Measurements from ENCODE around the gene FERMT3. TPM values are rescaled to one million over a fixed set of nuclear protein-coding genes. Genes with fewer than 3 reads are reported as not detected.

The FERMT3 gene
- total RNA-seq, 2 experiments from 2014 or later = 176 to 178 TPM

DNA sequence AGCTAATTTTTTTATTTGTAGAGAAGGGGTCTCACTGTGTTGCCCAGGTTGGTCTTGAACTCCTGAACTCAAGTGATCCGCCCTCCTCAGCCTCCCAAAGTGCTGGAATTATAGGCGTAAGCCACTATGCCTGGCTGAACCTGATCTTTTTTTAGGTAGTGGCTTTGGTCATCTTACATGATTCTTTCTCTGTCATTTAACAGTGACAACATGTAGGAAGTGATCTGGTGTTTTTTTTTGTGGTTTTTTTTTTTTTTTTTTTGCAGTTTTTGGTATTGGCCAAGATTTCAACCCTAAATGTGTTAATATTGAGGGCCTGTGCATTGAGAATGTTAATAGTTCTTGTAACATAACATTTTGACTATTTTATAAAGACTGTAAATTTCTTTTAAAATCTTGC is 8.0 kb upstream of the FERMT3 start:
- Mint-ChIP-seq H3K9me3 (no peaks in the 10 kb centered on the region), H3K36me3 (ENCODE audit: low read depth) (peaks cover 59% of the 10 kb centered on the region), H3K4me3 (no peak overlapping the region), H3K27ac (no peak overlapping the region), H3K4me1 (ENCODE audit: low read depth) (peaks cover 12% of the 10 kb centered on the region), H3K27me3 (ENCODE audit: low read depth) (no peaks in the 10 kb centered on the region)
- no peak for DNase-seq
- intact Hi-C loops (cut with micrococcal nuclease) = no loop called here
- CTCF ChIA-PET = interaction anchor here (1.7 kb wide), 1 partner anchor 9 kb away, joined by 4 read pairs; no protein-coding TSS in a partner anchor

DNA sequence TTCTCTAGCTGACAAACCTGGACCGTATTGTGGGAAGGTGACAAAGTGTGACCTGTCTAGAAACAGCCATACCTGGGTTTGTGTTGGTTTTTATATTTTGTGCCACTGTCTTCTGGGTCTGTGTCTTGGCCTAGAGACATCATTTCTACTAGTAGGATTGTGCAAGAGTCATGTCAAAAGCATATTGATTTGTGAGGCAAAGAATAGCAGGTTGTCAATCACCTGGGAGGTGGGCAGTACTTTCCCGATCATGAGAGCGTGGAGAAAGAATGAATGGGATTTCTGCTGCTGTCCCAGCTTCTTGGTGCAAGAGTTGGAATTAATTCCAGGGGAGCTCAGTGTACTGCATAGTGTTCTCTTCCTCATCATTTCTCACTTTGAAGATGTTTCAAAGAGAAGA is 5.0 kb upstream of the FERMT3 start:
- intact Hi-C loops (cut with micrococcal nuclease) = no loop called here
- Mint-ChIP-seq H3K4me3 (no peak overlapping the region), H3K27me3 (ENCODE audit: low read depth) (no peaks in the 10 kb centered on the region), H3K4me1 (ENCODE audit: low read depth) (peaks cover 31% of the 10 kb centered on the region), H3K9me3 (no peaks in the 10 kb centered on the region), H3K36me3 (ENCODE audit: low read depth) (peaks cover 58% of the 10 kb centered on the region), H3K27ac (no peak overlapping the region)
- DNase-seq = no peak
- CTCF ChIA-PET = interaction anchor here (0.6 to 1.0 kb wide), 2 partner anchors 99 to 101 kb away, joined by 3 read pairs; no protein-coding TSS in a partner anchor

DNA sequence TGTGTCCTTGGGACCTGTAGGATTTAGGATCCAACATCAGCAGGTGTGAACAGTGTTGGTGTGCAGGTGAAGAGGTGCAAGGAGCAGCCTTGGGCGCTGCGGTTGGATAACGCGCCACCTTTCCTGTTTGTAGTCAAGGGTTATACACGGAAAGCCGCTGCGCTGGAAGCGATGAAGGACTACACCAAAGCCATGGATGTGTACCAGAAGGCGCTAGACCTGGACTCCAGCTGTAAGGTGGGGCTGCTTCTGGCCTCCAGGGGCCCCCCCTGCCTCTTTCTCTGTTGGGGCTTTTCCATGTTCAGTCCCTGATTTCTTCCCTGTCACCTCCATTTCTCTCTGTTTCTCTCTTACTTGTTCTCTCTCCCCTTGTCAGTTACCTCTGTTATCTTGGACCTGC is 3.5 kb upstream of the FERMT3 start:
- Mint-ChIP-seq H3K4me1 (ENCODE audit: low read depth) (peaks cover 35% of the 10 kb centered on the region), H3K27ac (no peak overlapping the region)
- intact Hi-C loops (cut with micrococcal nuclease) = no loop called here

DNA sequence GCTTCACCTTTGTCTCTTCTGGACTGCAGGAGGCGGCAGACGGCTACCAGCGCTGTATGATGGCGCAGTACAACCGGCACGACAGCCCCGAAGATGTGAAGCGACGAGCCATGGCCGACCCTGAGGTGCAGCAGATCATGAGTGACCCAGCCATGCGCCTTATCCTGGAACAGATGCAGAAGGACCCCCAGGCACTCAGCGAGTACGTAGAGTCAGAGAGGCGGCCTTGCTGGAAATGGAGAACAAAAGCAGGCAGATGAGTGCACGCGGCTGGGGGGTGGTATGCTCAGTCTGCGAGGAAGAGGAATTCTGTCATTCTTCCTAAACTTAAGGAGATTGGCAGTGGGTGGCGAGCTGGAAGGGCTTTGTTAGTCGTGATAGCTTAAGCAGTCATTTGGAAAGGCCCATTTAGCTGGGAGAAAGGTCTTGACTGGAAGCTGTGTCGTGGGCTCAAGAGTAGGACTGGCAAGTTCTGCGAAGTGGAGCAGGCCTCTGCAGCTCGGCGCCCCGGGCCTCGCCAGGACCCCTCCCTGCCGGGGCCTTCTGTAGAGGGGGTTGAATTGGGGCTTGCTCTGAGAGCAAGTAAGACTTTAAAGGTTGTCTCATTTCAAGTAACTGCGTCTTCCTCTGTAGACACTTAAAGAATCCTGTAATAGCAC is 3.0 kb upstream of the FERMT3 start:
- intact Hi-C loops (cut with micrococcal nuclease) = loop anchor here (1.0 kb wide), 2 partner anchors 97 to 101 kb away; partner anchors contain the start of gene CATSPERZ
- Mint-ChIP-seq H3K27me3 (ENCODE audit: low read depth) (no peaks in the 10 kb centered on the region), H3K27ac (peak overlapping the region; percentile 89), H3K36me3 (ENCODE audit: low read depth) (peaks cover 63% of the 10 kb centered on the region), H3K4me1 (ENCODE audit: low read depth) (peaks cover 40% of the 10 kb centered on the region), H3K4me3 (no peak overlapping the region), H3K9me3 (no peaks in the 10 kb centered on the region)
- CTCF ChIA-PET = interaction anchor here (0.9 to 7.4 kb wide), 15 partner anchors 10 to 109 kb away, joined by 3 to 89 read pairs (median 7); partner anchors contain the start of genes CATSPERZ, NUDT22, PPP1R14B and STIP1
- DNase-seq = no peak

More for the DNA sequence above, 3.5 kb upstream of the FERMT3 start:
- no peak overlapping the region for H3K4me3 Mint-ChIP-seq
- CTCF ChIA-PET = interaction anchor here (2.0 to 7.4 kb wide), 5 partner anchors 17 to 100 kb away, joined by 8 to 89 read pairs (median 13); partner anchors contain the start of genes CATSPERZ, NUDT22, STIP1 and TRPT1
- DNase-seq = no peak
- no peaks in the 10 kb centered on the region for H3K27me3 Mint-ChIP-seq (ENCODE audit: low read depth)
- peaks cover 63% of the 10 kb centered on the region for H3K36me3 Mint-ChIP-seq (ENCODE audit: low read depth)
- no peaks in the 10 kb centered on the region for H3K9me3 Mint-ChIP-seq

DNA sequence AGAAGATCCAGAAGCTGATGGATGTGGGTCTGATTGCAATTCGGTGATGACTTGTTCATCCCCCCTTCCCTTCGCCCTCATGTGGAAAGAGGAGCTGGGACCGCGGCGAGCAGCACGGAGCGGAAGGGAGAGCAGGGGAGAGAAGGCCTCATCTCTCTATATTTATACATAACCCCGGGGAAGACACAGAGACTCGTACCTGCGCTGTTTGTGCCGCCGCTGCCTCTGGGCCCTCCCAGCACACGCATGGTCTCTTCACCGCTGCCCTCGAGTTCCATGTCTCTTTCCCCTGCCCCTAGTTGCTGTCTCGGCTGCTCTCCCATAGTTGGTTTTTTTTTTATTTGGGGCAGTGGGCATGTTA is 2.5 kb upstream of the FERMT3 start:
- Mint-ChIP-seq H3K4me1 (ENCODE audit: low read depth) (peaks cover 45% of the 10 kb centered on the region), H3K27ac (peak overlapping the region; percentile 89), H3K4me3 (no peak overlapping the region), H3K36me3 (ENCODE audit: low read depth) (peaks cover 67% of the 10 kb centered on the region), H3K9me3 (no peaks in the 10 kb centered on the region), H3K27me3 (ENCODE audit: low read depth) (no peaks in the 10 kb centered on the region)
- no peak for DNase-seq
- CTCF ChIA-PET = interaction anchor here (0.5 to 7.4 kb wide), 23 partner anchors 9 to 246 kb away, joined by 3 to 89 read pairs (median 5); partner anchors contain the start of genes CATSPERZ, NUDT22, PPP1R14B and STIP1
- intact Hi-C loops (cut with micrococcal nuclease) = loop anchor here (1.0 kb wide), 2 partner anchors 96 to 100 kb away; partner anchors contain the start of gene CATSPERZ

DNA sequence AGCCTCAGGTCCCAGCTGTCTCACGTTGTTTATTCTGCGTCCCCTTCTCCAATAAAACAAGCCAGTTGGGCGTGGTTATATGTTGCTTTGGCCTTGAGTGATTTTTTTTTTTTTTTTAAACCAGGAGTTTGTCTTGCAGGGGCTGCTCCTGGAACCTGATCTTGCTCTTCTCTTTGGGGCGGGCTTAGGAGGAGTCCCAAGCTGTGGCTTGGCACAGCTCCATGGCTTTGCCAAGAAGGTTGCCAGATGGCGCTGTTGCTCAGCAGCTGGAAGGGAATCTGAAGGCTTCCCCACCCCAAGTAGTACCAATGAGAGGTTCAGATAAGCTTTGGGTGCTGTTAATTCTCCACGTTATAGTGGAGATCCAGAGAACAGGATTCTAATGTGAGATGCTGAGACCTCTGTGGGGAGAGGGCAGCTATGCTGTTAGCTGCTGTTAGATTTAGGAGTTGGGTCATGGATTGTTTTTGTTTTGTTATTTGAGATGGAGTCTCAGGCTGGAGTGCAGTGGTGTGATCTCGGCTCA is 2.0 kb upstream of the FERMT3 start:
- peak overlapping the region; percentile 13 for H3K4me3 Mint-ChIP-seq
- peaks cover 49% of the 10 kb centered on the region for H3K4me1 Mint-ChIP-seq (ENCODE audit: low read depth)
- peak overlapping the region; percentile 89 for H3K27ac Mint-ChIP-seq
- CTCF ChIA-PET = interaction anchor here (0.5 to 7.4 kb wide), 30 partner anchors 8 to 484 kb away, joined by 3 to 89 read pairs (median 5); partner anchors contain the start of genes CATSPERZ, NUDT22, PPP1R14B and STIP1
- DNase-seq = peak; percentile 93
- no peaks in the 10 kb centered on the region for H3K27me3 Mint-ChIP-seq (ENCODE audit: low read depth)
- peaks cover 67% of the 10 kb centered on the region for H3K36me3 Mint-ChIP-seq (ENCODE audit: low read depth)
- no peaks in the 10 kb centered on the region for H3K9me3 Mint-ChIP-seq
- intact Hi-C loops (cut with micrococcal nuclease) = loop anchor here (1.0 kb wide), 2 partner anchors 96 to 100 kb away; partner anchors contain the start of gene CATSPERZ

DNA sequence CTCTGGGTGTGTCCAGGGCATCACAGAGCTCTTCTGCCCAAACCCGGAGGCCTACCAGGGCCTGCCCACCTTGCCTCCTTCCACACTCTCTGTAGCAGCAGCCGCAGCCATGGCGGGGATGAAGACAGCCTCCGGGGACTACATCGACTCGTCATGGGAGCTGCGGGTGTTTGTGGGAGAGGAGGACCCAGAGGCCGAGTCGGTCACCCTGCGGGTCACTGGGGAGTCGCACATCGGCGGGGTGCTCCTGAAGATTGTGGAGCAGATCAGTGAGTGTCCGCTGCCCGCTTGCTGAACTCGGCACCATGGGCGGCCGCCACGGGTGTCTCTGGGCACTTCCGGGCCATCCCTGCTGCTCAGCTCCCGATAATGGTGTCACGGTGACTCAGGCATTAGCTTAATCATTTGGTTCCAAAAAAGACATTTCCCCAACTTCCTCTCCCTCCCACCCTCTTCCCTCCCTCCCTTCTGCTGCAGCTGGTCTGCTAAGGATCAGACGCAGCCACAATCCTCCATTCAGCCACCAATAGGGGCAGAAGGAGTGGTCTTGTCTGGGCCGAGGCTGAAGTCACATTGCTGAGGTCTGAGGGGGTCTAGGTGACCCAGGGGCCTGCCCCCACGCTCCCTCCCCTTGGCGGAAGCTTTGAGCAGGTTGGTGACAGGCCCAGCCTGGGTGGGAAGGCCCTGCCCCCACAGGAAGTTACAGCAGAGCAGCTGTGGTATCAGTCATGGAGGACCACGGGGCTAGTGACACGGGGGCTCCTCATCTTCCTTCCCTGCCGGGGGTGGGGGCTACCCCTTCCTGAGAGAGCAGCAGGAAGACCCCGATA is 950 bp downstream of the FERMT3 start:
- Mint-ChIP-seq H3K4me3 (peak overlapping the region; percentile 97), H3K9me3 (no peaks in the 10 kb centered on the region), H3K4me1 (ENCODE audit: low read depth) (peaks cover 56% of the 10 kb centered on the region), H3K27ac (peak overlapping the region; percentile 99), H3K27me3 (ENCODE audit: low read depth) (no peaks in the 10 kb centered on the region), H3K36me3 (ENCODE audit: low read depth) (peaks cover 58% of the 10 kb centered on the region)
- CTCF ChIA-PET = interaction anchor here (0.8 to 7.4 kb wide), 13 partner anchors 8 to 95 kb away, joined by 3 to 89 read pairs (median 5); partner anchors contain the start of genes CATSPERZ, FKBP2, NUDT22 and PLCB3
- intact Hi-C loops (cut with micrococcal nuclease) = loop anchor here (1.0 kb wide), 8 partner anchors 19 to 98 kb away; partner anchors contain the start of genes DNAJC4, ESRRA, FKBP2 and GPR137
- DNase-seq = peak; percentile 94

DNA sequence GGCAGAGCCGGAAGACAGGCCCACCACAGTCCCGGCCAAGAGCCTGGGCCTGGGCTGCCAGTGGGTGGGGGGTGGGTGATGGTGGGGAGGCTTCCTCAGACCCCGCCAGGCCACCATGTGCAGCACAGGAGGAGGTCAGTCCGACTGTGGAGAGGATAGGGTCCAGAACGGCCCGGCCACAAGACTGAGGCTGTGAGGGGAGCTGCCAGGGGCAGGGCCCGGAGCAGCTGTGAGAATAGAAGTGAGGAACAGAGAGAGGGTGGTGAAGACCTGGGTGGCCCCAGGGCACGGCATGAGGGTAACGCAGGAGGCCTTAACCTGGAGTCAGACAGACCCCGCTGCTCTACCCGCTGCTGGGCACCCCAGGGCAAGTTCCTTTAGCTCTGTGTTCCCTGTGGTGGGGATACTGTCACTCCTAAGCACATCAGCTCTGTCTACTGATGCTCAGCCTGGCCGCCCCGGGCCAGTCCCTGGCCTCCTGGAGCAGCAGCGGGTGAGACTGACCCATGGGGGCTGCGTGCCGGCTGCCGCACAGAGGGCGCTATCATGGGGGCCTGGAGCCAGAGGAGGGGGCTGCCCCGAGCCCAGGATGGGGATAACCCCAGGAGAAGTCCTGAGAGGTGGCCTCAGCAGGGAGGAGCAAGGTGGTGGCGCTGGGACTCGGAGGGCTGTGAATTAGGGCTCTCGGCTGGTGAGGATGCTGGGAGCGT is 1.7 kb downstream of the FERMT3 start:
- CTCF ChIA-PET = interaction anchor here (0.8 to 7.4 kb wide), 3 partner anchors 33 to 94 kb away, joined by 3 to 89 read pairs (median 4); partner anchors contain the start of genes CATSPERZ, FKBP2 and PLCB3
- intact Hi-C loops (cut with micrococcal nuclease) = no loop called here
- Mint-ChIP-seq H3K36me3 (ENCODE audit: low read depth) (peaks cover 56% of the 10 kb centered on the region), H3K27ac (peak overlapping the region; percentile 99), H3K9me3 (no peaks in the 10 kb centered on the region), H3K27me3 (ENCODE audit: low read depth) (no peaks in the 10 kb centered on the region), H3K4me1 (ENCODE audit: low read depth) (peaks cover 56% of the 10 kb centered on the region), H3K4me3 (peak overlapping the region; percentile 97)
- DNase-seq = no peak

DNA sequence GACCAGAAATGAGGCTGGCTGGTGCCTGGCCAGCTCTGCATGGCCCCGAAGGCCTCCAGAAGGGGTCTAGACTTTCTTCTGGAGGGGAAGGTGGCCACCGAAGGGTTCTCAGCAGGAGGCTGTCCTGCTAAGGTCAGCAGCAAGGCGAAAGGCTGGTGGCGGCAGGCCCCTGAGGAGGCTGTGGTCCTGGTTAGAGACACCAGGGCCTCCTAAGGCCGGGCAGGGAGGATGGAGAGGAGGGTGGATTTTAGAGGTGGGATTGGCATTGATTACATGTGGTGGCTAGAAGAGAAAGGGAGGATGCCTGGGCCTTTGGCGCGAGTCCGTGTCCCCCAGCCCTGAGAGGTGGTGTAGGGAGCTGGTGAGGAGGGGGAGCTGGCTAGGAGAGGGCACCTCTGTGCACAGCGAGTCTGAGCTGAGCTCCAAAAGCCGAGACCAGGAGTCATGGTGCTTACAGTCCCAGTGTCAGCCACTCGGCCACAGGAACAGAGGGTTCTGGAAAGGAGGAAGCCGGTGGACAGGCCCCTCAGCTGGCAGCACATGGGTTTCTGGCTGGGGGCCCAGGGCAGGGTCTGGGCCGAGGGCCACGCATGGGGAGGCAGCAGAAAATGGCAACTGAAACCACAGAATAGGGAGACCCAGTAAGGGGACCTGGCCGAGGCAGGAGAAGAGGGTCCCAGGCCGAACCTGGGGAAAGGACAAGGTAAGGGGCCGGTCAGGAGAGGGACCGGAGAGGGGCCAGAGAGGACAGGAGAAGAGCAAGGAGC is 2.5 kb downstream of the FERMT3 start:
- CTCF ChIA-PET = interaction anchor here (7.4 kb wide), 1 partner anchor 94 kb away, joined by 89 read pairs; the partner anchor contains the start of gene CATSPERZ
- intact Hi-C loops (cut with micrococcal nuclease) = no loop called here
- DNase-seq = no peak
- H3K27ac Mint-ChIP-seq = peak overlapping the region; percentile 99
- H3K4me1 Mint-ChIP-seq (ENCODE audit: low read depth) = peaks cover 53% of the 10 kb centered on the region
- no peaks in the 10 kb centered on the region for H3K9me3 Mint-ChIP-seq
- no peaks in the 10 kb centered on the region for H3K27me3 Mint-ChIP-seq (ENCODE audit: low read depth)
- H3K36me3 Mint-ChIP-seq (ENCODE audit: low read depth) = peaks cover 54% of the 10 kb centered on the region
- H3K4me3 Mint-ChIP-seq = peak overlapping the region; percentile 56

DNA sequence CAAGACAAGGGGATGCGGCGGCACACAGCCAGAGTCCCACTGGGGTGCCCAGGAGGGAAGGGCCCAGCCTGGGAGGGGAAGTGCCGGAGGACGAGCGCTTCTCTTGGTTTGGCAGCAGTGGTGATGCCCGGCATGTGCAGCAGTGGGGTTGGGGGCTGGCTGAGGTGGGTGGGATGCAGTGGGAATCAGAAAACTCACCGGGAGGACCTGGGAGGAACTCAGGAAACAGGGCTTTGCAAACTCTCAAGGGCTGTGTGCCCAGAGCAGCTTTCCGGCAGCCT is 3.0 kb downstream of the FERMT3 start:
- no peak overlapping the region for H3K4me3 Mint-ChIP-seq
- peaks cover 50% of the 10 kb centered on the region for H3K4me1 Mint-ChIP-seq (ENCODE audit: low read depth)
- H3K27me3 Mint-ChIP-seq (ENCODE audit: low read depth) = no peaks in the 10 kb centered on the region
- H3K27ac Mint-ChIP-seq = peak overlapping the region; percentile 99
- peaks cover 49% of the 10 kb centered on the region for H3K36me3 Mint-ChIP-seq (ENCODE audit: low read depth)
- CTCF ChIA-PET = interaction anchor here (7.4 kb wide), 1 partner anchor 93 kb away, joined by 89 read pairs; the partner anchor contains the start of gene CATSPERZ
- no peaks in the 10 kb centered on the region for H3K9me3 Mint-ChIP-seq
- DNase-seq = no peak
- intact Hi-C loops (cut with micrococcal nuclease) = no loop called here
